ENCODE measurements around the gene DUSP18. TPM values are rescaled to one million over a fixed set of nuclear protein-coding genes. Genes with fewer than 3 reads are reported as not detected.
"Not testable (repeated sequence)": the region's sequence is repeated elsewhere in the genome, so short reads cannot be mapped to it uniquely, and the experiment has no call there.

Gene DUSP18
- 1.8 and 3.4 TPM in 2 replicates for total RNA-seq (2014; rRNA removed; shearing (Covaris generic))

GRCh38 chr22:30667494-30668385 is at the start of gene DUSP18:
Gene DUSP18, minus strand, starts transcription at chr22:30667875. Its CDS starts 3,872 bp downstream, at chr22:30664003.
- peak; percentile 83 for DNase-seq (ENCODE audit: low spot score)

GRCh38 chr22:30714062-30714461 is 46.4 kb upstream of the DUSP18 start:
- DNase-seq (ENCODE audit: low spot score), result no peak

GRCh38 chr22:30712094-30712493 is 44.4 kb upstream of the DUSP18 start:
- DNase-seq (ENCODE audit: low spot score), result no peak

- not testable (repeated sequence) for DNase-seq (ENCODE audit: low spot score)
Observed at GRCh38 chr22:30709980-30710379, 42.3 kb upstream of the DUSP18 start.

GRCh38 chr22:30705710-30706651 is 38.3 kb upstream of the DUSP18 start:
- DNase-seq (ENCODE audit: low spot score), result peak; percentile 34

GRCh38 chr22:30704978-30705377 is 37.3 kb upstream of the DUSP18 start:
- no peak for DNase-seq (ENCODE audit: low spot score)

- DNase-seq (ENCODE audit: low spot score), result no peak
Observed at GRCh38 chr22:30702856-30703255, 35.2 kb upstream of the DUSP18 start.

- no peak for DNase-seq (ENCODE audit: low spot score)
Observed at GRCh38 chr22:30701872-30702271, 34.2 kb upstream of the DUSP18 start.

GRCh38 chr22:30697975-30698374 is 30.3 kb upstream of the DUSP18 start:
- no peak for DNase-seq (ENCODE audit: low spot score)

- no peak for DNase-seq (ENCODE audit: low spot score)
Observed at GRCh38 chr22:30695871-30696655, 28.4 kb upstream of the DUSP18 start.

- no peak for DNase-seq (ENCODE audit: low spot score)
Observed at GRCh38 chr22:30695351-30695851, 27.7 kb upstream of the DUSP18 start.

- DNase-seq (ENCODE audit: low spot score), result no peak
Observed at GRCh38 chr22:30694640-30695350, 27.1 kb upstream of the DUSP18 start, which contains the start of gene OSBP2. Gene OSBP2, plus strand, starts transcription at chr22:30694874. Its CDS starts 36 bp downstream, at chr22:30694910.

- peak; percentile 51 for DNase-seq (ENCODE audit: low spot score)
Observed at GRCh38 chr22:30694171-30694639, 26.5 kb upstream of the DUSP18 start.

- no peak for DNase-seq (ENCODE audit: low spot score)
Observed at GRCh38 chr22:30691204-30691603, 23.5 kb upstream of the DUSP18 start.

GRCh38 chr22:30689622-30690021 is 21.9 kb upstream of the DUSP18 start:
- no peak for DNase-seq (ENCODE audit: low spot score)

GRCh38 chr22:30687358-30687757 is 19.7 kb upstream of the DUSP18 start:
- DNase-seq (ENCODE audit: low spot score), result no peak

GRCh38 chr22:30685178-30685577 is 17.5 kb upstream of the DUSP18 start:
- DNase-seq (ENCODE audit: low spot score), result no peak

- DNase-seq (ENCODE audit: low spot score), result no peak
Observed at GRCh38 chr22:30681831-30682230, 14.2 kb upstream of the DUSP18 start.

GRCh38 chr22:30680991-30681770 is 13.5 kb upstream of the DUSP18 start:
- DNase-seq (ENCODE audit: low spot score), result no peak
